SK-N-SH (cell line): Measurements from ENCODE around the gene AATF. TPM values are rescaled to one million over a fixed set of nuclear protein-coding genes. Genes with fewer than 3 reads are reported as not detected.

ENCODE experiments used
- CTCF ChIA-PET: fragments of 300-600, 350-600 bp; formaldehyde crosslinking; extraction: SDS; loops from one replicate; lab custom pipeline; 2021; lab: Yijun Ruan, JAX
- POLR2A ChIA-PET: fragments of 350-600 bp; sonication (Branson Sonifier 250); formaldehyde crosslinking; extraction: SDS; loops from one replicate; lab custom pipeline; 2020; ENCODE audit warnings: antibody characterized with exemption, inconsistent platforms; lab: Yijun Ruan, JAX
- DNase-seq: peaks from one replicate; pipeline ENCODE4 v3.0.0; 2012
- H2AFZ ChIP-seq: fragments of 200-600 bp; sonication (generic); 2 replicates; pipeline ENCODE4 v1.8.1; 2016; ENCODE audit warnings: antibody characterized with exemption, mild to moderate bottlenecking, low read depth
- H3F3A ChIP-seq: fragments of 200-600 bp; sonication (generic); replicated peaks from 2 replicates; pipeline ENCODE3; 2016; ENCODE audit warnings: antibody characterized with exemption, mild to moderate bottlenecking; ENCODE audit not compliant: insufficient read depth
- H3K27ac ChIP-seq, 2 experiments: fragments of 200-500 bp in 1 of 2; fragments of 200-600 bp in 1 of 2; sonication (Bioruptor generic) in 1 of 2; sonication (generic), shearing (Covaris generic) in 1 of 2; 2 replicates each; pipeline versions ENCODE4 v1.5.1 to v1.6.1; 2014 to 2016; ENCODE audit warnings: low read depth in 2 of 2, inconsistent platforms in 1 of 2, low read length in 1 of 2, mild to moderate bottlenecking in 1 of 2, mixed read lengths in 1 of 2
- H3K27me3 ChIP-seq: fragments of 200-600 bp; sonication (generic), shearing (Covaris generic); 2 replicates; pipeline ENCODE4 v1.6.1; 2016; ENCODE audit warnings: mixed run types; ENCODE audit not compliant: insufficient read depth
- H3K36me3 ChIP-seq, 2 experiments: fragments of 200-500 bp in 1 of 2; fragments of 200-600 bp in 1 of 2; sonication (Bioruptor generic) in 1 of 2; sonication (generic) in 1 of 2; replicated peaks in 1 of 2; 2 replicates each; pipeline versions ENCODE3 to v1.5.1; 2014 to 2016; ENCODE audit warnings: low read length in 1 of 2, mild to moderate bottlenecking in 1 of 2; ENCODE audit not compliant: insufficient read depth in 2 of 2, control insufficient read depth in 1 of 2
- H3K4me1 ChIP-seq, 2 experiments: fragments of 200-500 bp in 1 of 2; fragments of 200-600 bp in 1 of 2; sonication (Bioruptor generic) in 1 of 2; sonication (generic), shearing (Covaris generic) in 1 of 2; 2 replicates each; pipeline versions ENCODE4 v1.5.1 to v1.6.1; 2014 to 2016; ENCODE audit warnings: low read depth in 1 of 2, low read length in 1 of 2, mixed run types in 1 of 2; ENCODE audit not compliant: insufficient read depth in 2 of 2, control insufficient read depth in 1 of 2
- H3K4me2 ChIP-seq: fragments of 200-600 bp; sonication (generic), shearing (Covaris generic); 2 replicates; pipeline ENCODE4 v1.6.1; 2017; ENCODE audit warnings: mixed run types
- H3K4me3 ChIP-seq, 2 experiments: fragments of 200-500 bp in 1 of 2; fragments of 200-600 bp in 1 of 2; sonication (Bioruptor generic) in 1 of 2; sonication (generic), shearing (Covaris generic) in 1 of 2; 2 replicates each; pipeline versions ENCODE4 v1.5.1 to v1.8.1; 2014 to 2016; ENCODE audit warnings: low read depth in 2 of 2, inconsistent platforms in 1 of 2, low read length in 1 of 2, mild to moderate bottlenecking in 1 of 2, mixed read lengths in 1 of 2, moderate library complexity in 1 of 2
- H3K79me2 ChIP-seq: fragments of 200-600 bp; sonication (generic); 2 replicates; pipeline ENCODE4 v1.8.1; 2017; ENCODE audit warnings: mild to moderate bottlenecking; ENCODE audit not compliant: insufficient read depth
- H3K9ac ChIP-seq: fragments of 200-600 bp; sonication (generic); 2 replicates; pipeline ENCODE4 v1.6.1; 2017; ENCODE audit warnings: mixed run types
- H3K9me2 ChIP-seq: fragments of 200-600 bp; sonication (generic); 2 replicates; pipeline ENCODE4 v1.6.1; 2017; ENCODE audit warnings: mixed run types
- H3K9me3 ChIP-seq: fragments of 200-600 bp; sonication (generic); 2 replicates; pipeline ENCODE4 v1.6.1; 2017; ENCODE audit warnings: mixed run types, mild to moderate bottlenecking, moderate library complexity
- H4K20me1 ChIP-seq: fragments of 200-600 bp; sonication (generic); 2 replicates; pipeline ENCODE4 v1.6.1; 2017; ENCODE audit warnings: mild to moderate bottlenecking, mixed run types; ENCODE audit not compliant: insufficient read depth
- EZH2phosphoT487 ChIP-seq: fragments of 200-600 bp; sonication (generic); IDR thresholded peaks from 2 replicates; pipeline ENCODE4 v1.6.1; 2017; ENCODE audit warnings: low read depth, mixed run types, mild to moderate bottlenecking, antibody characterized with exemption, moderate library complexity, borderline replicate concordance
- FOSL2 ChIP-seq: IDR thresholded peaks from 2 replicates; pipeline ENCODE4 v1.4.0; 2012; ENCODE audit warnings: low read depth, mild to moderate bottlenecking, moderate library complexity, borderline replicate concordance
- FOXM1 ChIP-seq: IDR thresholded peaks from 2 replicates; pipeline ENCODE4 v1.4.0; 2012; ENCODE audit warnings: low read depth, mild to moderate bottlenecking
- PBX3 ChIP-seq: IDR thresholded peaks from 2 replicates; pipeline ENCODE4; 2012
- RFX5 ChIP-seq: IDR thresholded peaks from 2 replicates; pipeline ENCODE4 v1.6.1; 2012; ENCODE audit warnings: mild to moderate bottlenecking, improper control_type of control experiment, low read length
- USF1 ChIP-seq: IDR thresholded peaks from 2 replicates; pipeline ENCODE4 v1.4.0; 2012; ENCODE audit warnings: low read depth, borderline replicate concordance
- WGBS: methylation state at CpG from one replicate; pipeline ENCODE4 v1.1.6; 2017; ENCODE audit warnings: low lambda C conversion rate; 5-methylcytosine and 5-hydroxymethylcytosine counted together
- polyA plus RNA-seq, 3 experiments: library from polyadenylated mRNA; depleted of rRNA; stranded (reverse); fragments of >200 nt; gene quantifications; 2 replicates each; pipeline ENCODE4 v1.2.3, GENCODE V29; 2012

Gene AATF
- polyA plus RNA-seq, 1 of the 3 experiments (the other 2 are of a cell fraction), result 18.8 TPM

- Histone ChIP-seq H3F3A (peaks cover 8% of the 10 kb centered on the region), H3K27me3 (peaks cover 96% of the 10 kb centered on the region), H3K27ac (no peak overlapping the region), H3K36me3 (no peaks in the 10 kb centered on the region), H2AFZ (no peak overlapping the region), H3K4me3 (no peak overlapping the region), H4K20me1 (peaks cover 12% of the 10 kb centered on the region), H3K9me3 (no peaks in the 10 kb centered on the region), H3K4me1 (peaks cover 0 to 14% of the 10 kb centered on the region in 2 experiments; a peak in 2 of 4 replicates), H3K79me2 (no peaks in the 10 kb centered on the region), H3K9me2 (no peaks in the 10 kb centered on the region), H3K9ac (no peak overlapping the region), H3K4me2 (no peak overlapping the region)
- ChIA-PET CTCF (interaction anchor here (1.0 to 1.8 kb wide), 5 partner anchors 14 to 341 kb away, joined by 3 to 5 read pairs (median 3); no protein-coding TSS in a partner anchor), POLR2A (interaction anchor here (0.6 kb wide), 1 partner anchor 231 kb away, joined by 4 read pairs; no protein-coding TSS in a partner anchor)
- TF ChIP-seq FOSL2 (no peak), PBX3 (no peak), RFX5 (no peak), USF1 (no peak)
- WGBS, result 24% methylated on average over 44 of the region's 44 CpGs
- DNase-seq, result peak; percentile 61
Measured at GRCh38 chr17:36943250-36944191, 5.2 kb upstream of the AATF start.

- H3K27me3 ChIP-seq, result peaks cover 85% of the 10 kb centered on the region
- peaks cover 2% of the 10 kb centered on the region; the same call in 1 of the 2 replicates for H3K79me2 ChIP-seq
- ChIA-PET POLR2A (no interaction called here), CTCF (interaction anchor here (1.0 to 1.9 kb wide), 8 partner anchors 13 to 342 kb away, joined by 3 to 7 read pairs (median 4); no protein-coding TSS in a partner anchor)
- no peak for DNase-seq
- H3K9me3 ChIP-seq, result no peaks in the 10 kb centered on the region
- H3K4me1 ChIP-seq, result peaks cover 0 to 17% of the 10 kb centered on the region in 2 experiments; a peak in 2 of 4 replicates
- no peak overlapping the region for H2AFZ ChIP-seq
- H4K20me1 ChIP-seq, result peaks cover 5% of the 10 kb centered on the region; the same call in 1 of the 2 replicates
- no peaks in the 10 kb centered on the region for H3K9me2 ChIP-seq
- H3K4me3 ChIP-seq, result no peak overlapping the region
- 0% methylated on average over 1 of the region's 1 CpG for WGBS
- TF ChIP-seq FOXM1, result no peak
- TF ChIP-seq EZH2phosphoT487, result peak; percentile 24; the same call in 1 of the 2 replicates
- H3K4me2 ChIP-seq, result no peak overlapping the region
- H3F3A ChIP-seq, result peaks cover 8% of the 10 kb centered on the region
- no peaks in the 10 kb centered on the region for H3K36me3 ChIP-seq
- no peak overlapping the region for H3K9ac ChIP-seq
- H3K27ac ChIP-seq, result no peak overlapping the region
Measured at GRCh38 chr17:36944553-36944952, 4.2 kb upstream of the AATF start.
